Testis (tissue), 3 donors: ENCODE measurements around the gene EFNA5. TPM values are rescaled to one million over a fixed set of nuclear protein-coding genes. Genes with fewer than 3 reads are reported as not detected.

Experiments used
- DNase-seq: peaks from one replicate; pipeline ENCODE4 v3.0.0-alpha.2; 2019
- H3K27ac ChIP-seq, 2 donors: fragments of 200-600 bp; sonication (generic); one replicate each; pipeline ENCODE4 v1.5.1; 2019
- H3K27me3 ChIP-seq: fragments of 200-600 bp; sonication (generic); one replicate; pipeline ENCODE4 v1.5.1; 2019
- H3K36me3 ChIP-seq: fragments of 200-600 bp; sonication (generic); one replicate; pipeline ENCODE4 v1.5.1; 2017; ENCODE audit warnings: low read depth; ENCODE audit errors: missing control alignments
- H3K4me1 ChIP-seq: fragments of 200-600 bp; sonication (generic); one replicate; pipeline ENCODE4 v1.5.1; 2019
- H3K4me3 ChIP-seq, 2 donors: fragments of 200-600 bp; sonication (generic); one replicate each; pipeline ENCODE4 v1.5.1; 2017 to 2019
- H3K9me3 ChIP-seq: fragments of 200-600 bp; sonication (generic); one replicate; pipeline ENCODE4 v1.5.1; 2017
- CTCF ChIP-seq, 3 experiments: fragments of 450-650 bp in 2 of 3; fragments of 200-600 bp in 1 of 3; sonication (generic) in 1 of 3; IDR thresholded peaks; one replicate each; pipeline ENCODE4 v1.5.1; 2016 to 2019; ENCODE audit warnings: antibody characterized with exemption in 3 of 3, mild to moderate bottlenecking in 2 of 3, moderate library complexity in 1 of 3
- POLR2A ChIP-seq: fragments of 450-650 bp; IDR thresholded peaks from one replicate; pipeline ENCODE4 v1.6.1; 2017; ENCODE audit warnings: antibody characterized with exemption, mild to moderate bottlenecking, moderate library complexity
- WGBS, 2 donors: methylation state at CpG; one replicate each; pipeline ENCODE4 v1.1.5; 2018; 5-methylcytosine and 5-hydroxymethylcytosine counted together
- intact Hi-C: fragments of 100-400 bp; cut with DNase I; formaldehyde crosslinking; loops from one replicate; pipeline ENCODE4 v1.15.1; 2023; ENCODE audit warnings: low total_unique reads
- polyA plus RNA-seq: library from polyadenylated mRNA; stranded (reverse); fragments of 350-450 nt; fragmentation: Illumina TruSeq; extraction: RNeasy Lipid Tissue Mini Kit (QIAGEN cat#74804); gene quantifications from one replicate; pipeline ENCODE4 v1.2.3, GENCODE V29; 2014; ENCODE audit warnings: low read depth, low replicate concordance; ENCODE audit not compliant: insufficient read depth
- total RNA-seq, 2 donors: library from RNA; depleted of rRNA; stranded (reverse); fragments of >200 nt; gene quantifications; one replicate each; pipeline ENCODE4 v1.2.3, GENCODE V29; 2016

The EFNA5 gene
- total and polyA plus RNA-seq, 3 donors from 2014 or later: 2.6 to 5.4 (median 3.5) TPM

DNA sequence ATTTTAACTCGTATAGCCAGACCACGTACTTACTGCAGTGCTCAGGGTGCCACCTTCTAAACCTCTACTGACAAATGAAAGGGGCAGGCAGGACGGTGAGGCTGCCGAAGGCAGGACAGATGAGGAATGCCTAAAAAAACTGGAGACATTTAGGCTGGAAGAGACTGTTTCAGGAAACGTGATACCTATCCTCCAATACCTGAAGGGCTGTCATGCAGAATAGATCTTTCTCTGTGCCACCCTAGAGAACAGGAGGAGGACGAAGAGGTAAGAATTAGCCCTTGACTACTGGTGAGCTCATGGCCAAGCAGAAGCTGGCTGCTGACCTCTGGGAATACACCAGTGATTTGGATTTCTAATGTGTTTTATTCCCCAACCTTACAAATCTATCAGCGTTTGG is 139.4 kb downstream of the EFNA5 start:
- H3K4me3 ChIP-seq: no peak overlapping the region
- no peaks in the 10 kb centered on the region for H3K9me3 ChIP-seq
- H3K36me3 ChIP-seq: no peaks in the 10 kb centered on the region
- H3K4me1 ChIP-seq: no peaks in the 10 kb centered on the region
- TF ChIP-seq CTCF (IDR thresholded peaks at IDR 0.05): no peak
- no peak for TF ChIP-seq POLR2A
- intact Hi-C loops: no loop called here
- WGBS, 2 donors: 86% methylated on average over 7 of the region's 7 CpGs
- no peaks in the 10 kb centered on the region for H3K27me3 ChIP-seq
- no peak overlapping the region for H3K27ac ChIP-seq
- DNase-seq: no peak

DNA sequence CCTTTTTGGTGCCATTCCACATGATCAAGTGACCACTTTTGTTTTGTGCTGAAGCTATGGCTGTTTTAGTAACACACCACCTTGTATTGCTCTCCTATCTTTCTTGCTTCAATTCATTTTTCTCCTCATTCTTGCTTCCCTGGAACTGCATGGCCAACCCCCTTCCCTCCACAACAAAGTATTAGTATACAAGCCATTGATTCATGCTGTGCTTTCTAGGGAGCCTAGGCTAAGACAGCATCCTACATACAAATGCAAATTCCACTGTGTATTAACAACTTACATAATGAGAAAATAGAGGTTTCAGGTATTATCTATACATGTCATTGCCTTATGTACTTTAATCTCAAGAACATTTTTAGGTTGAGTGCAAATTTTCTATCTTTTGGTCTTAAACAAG is 141.1 kb downstream of the EFNA5 start:
- Histone ChIP-seq H3K27ac (no peak overlapping the region), H3K9me3 (no peaks in the 10 kb centered on the region), H3K4me1 (no peaks in the 10 kb centered on the region), H3K27me3 (no peaks in the 10 kb centered on the region), H3K36me3 (no peaks in the 10 kb centered on the region), H3K4me3 (no peak overlapping the region)
- intact Hi-C loops: no loop called here
- no peak for TF ChIP-seq CTCF (IDR thresholded peaks at IDR 0.05)
- no peak for TF ChIP-seq POLR2A
- no peak for DNase-seq

DNA sequence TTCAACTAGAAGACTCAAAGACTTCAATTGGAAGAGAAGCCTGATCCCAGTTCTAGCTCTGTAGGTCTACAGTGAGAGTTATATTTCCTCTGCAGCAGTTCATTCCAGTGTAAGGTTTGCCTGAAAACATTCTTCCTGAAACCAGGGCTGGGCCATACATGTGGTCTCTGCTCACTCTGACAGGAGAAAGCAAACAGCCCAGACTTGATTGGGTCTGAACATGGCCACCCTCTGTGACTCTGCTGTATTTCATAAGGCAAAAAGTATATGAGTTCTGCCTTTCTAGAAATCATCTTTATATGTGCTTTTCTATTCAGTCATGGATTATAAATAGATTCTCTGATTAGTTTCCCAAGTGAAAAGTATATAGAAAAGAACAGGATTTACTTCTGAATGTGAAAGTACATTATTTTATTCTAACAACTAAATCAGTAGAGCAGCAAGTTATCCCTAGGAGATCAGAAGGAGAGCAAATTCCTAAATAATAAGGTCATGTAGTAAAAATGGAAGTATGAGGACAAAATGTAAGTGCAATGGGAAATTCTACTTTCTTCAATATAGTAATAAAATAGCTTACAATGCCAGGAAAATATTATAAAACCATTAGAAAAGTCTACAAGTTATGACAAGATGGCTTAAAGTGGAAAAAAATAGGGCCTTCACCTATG is 144.3 kb downstream of the EFNA5 start:
- DNase-seq: no peak
- no peaks in the 10 kb centered on the region for H3K9me3 ChIP-seq
- intact Hi-C loops: no loop called here
- no peaks in the 10 kb centered on the region for H3K4me1 ChIP-seq
- no peak overlapping the region for H3K27ac ChIP-seq
- no peaks in the 10 kb centered on the region for H3K27me3 ChIP-seq
- H3K4me3 ChIP-seq: no peak overlapping the region
- TF ChIP-seq POLR2A (no peak), CTCF (IDR thresholded peaks at IDR 0.05) (no peak)
- H3K36me3 ChIP-seq: no peaks in the 10 kb centered on the region

DNA sequence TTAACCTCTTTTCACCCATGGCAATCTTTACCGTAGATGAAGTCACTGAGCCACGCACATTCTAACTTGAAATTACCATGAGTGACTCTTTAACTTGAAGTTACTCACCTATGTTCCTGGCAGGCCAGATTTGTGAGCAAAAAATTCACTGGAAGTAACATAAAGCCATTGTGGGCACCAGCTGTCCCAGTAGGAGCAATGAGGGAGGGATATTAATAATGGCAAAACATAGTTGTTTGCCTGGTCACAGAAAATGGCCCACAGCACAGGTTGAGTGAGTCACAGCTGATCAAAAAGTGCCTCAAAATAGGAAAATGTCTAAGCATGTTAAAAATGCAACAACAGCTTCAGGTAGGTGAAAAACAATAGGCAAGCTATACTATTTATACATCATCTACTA is 146.6 kb downstream of the EFNA5 start:
- H3K4me3 ChIP-seq: no peak overlapping the region
- H3K27me3 ChIP-seq: no peaks in the 10 kb centered on the region
- 95 to 96% methylated on average over 2 of the region's 2 CpGs for WGBS, 2 donors
- H3K4me1 ChIP-seq: no peaks in the 10 kb centered on the region
- no peak overlapping the region for H3K27ac ChIP-seq
- no peak for DNase-seq
- intact Hi-C loops: no loop called here
- H3K36me3 ChIP-seq: no peaks in the 10 kb centered on the region
- no peaks in the 10 kb centered on the region for H3K9me3 ChIP-seq
- TF ChIP-seq CTCF (IDR thresholded peaks at IDR 0.05) (no peak), POLR2A (no peak)

DNA sequence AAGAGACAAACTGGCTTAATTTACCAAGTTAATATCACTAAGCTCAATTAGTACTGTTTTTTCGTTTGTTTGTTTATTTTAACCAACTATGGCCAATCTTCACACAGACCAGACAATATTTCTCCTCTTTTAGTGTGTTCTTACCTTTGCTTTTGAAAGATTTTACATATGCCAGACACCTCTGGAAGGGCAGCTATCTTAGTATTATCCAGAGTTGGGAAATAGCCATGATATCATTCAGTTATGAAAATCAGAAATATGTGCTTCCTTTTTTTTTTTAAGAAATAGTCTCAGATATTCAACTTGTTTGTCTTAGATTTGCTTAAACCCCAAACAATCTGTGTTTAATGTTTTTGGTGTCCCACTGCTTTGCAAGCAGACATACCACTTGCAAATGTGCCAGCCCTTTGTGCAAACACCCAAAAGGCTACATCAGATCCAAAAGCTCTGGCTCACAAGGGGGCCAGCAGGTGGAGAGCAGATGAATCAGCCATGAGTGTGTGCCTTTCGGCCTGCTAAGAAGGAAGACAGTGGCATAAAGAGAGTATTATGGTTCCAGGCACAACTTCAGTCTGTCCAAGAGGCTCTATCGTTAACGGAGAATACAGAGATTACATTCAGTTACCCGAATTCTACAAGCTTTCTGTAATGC is 147.6 kb downstream of the EFNA5 start:
- no peaks in the 10 kb centered on the region for H3K36me3 ChIP-seq
- no peaks in the 10 kb centered on the region for H3K27me3 ChIP-seq
- H3K4me3 ChIP-seq: no peak overlapping the region
- no peaks in the 10 kb centered on the region for H3K4me1 ChIP-seq
- TF ChIP-seq CTCF (IDR thresholded peaks at IDR 0.05) (no peak), POLR2A (no peak)
- no peak overlapping the region for H3K27ac ChIP-seq
- intact Hi-C loops: no loop called here
- no peaks in the 10 kb centered on the region for H3K9me3 ChIP-seq
- WGBS, 2 donors: 83 to 93% methylated on average over 5 of the region's 5 CpGs
- DNase-seq: no peak
